K562 (cell line): ENCODE measurements around the gene TUBB4B. TPM values are rescaled to one million over a fixed set of nuclear protein-coding genes. Genes with fewer than 3 reads are reported as not detected.

Experiments used
- CBX1 ChIP-seq: sonication (generic); IDR thresholded peaks from 2 replicates; pipeline ENCODE4 v1.6.1; 2016; ENCODE audit warnings: antibody characterized with exemption, low read depth, mild to moderate bottlenecking
- CEBPB ChIP-seq: fragments of 450-650 bp; IDR thresholded peaks from 2 replicates; pipeline ENCODE4 v1.6.1; 2016; ENCODE audit warnings: missing genetic modification characterization, missing compliant biosample characterization
- CHD2 ChIP-seq: IDR thresholded peaks from 2 replicates; pipeline ENCODE4 v1.6.1; 2011; ENCODE audit warnings: low read depth, low read length
- CXXC5 ChIP-seq: fragments of 250-450 bp; sonication (Bioruptor Pico); IDR thresholded peaks from 2 replicates; pipeline ENCODE4 v1.8.0; 2022; ENCODE audit warnings: inconsistent platforms, mild to moderate bottlenecking, moderate library complexity
- E2F4 ChIP-seq: sonication (generic); formaldehyde crosslinking; IDR thresholded peaks from 2 replicates; pipeline ENCODE4 v1.8.0; 2022; ENCODE audit warnings: mild to moderate bottlenecking, low read depth, missing genetic modification reagents
- E2F6 ChIP-seq, 2 experiments: IDR thresholded peaks; 2 replicates each; pipeline ENCODE4 v1.6.1; 2011; ENCODE audit warnings: borderline replicate concordance in 1 of 2, control low read depth in 1 of 2, low read depth in 1 of 2, low read length in 1 of 2, mild to moderate bottlenecking in 1 of 2, mixed read lengths in 1 of 2, moderate library complexity in 1 of 2; ENCODE audit not compliant: insufficient read depth in 1 of 2, insufficient read length in 1 of 2, poor library complexity in 1 of 2, severe bottlenecking in 1 of 2; ENCODE audit errors: extremely low read depth in 1 of 2
- ELF1 ChIP-seq: fragments of 200-800 bp; sonication (Bioruptor generic); IDR thresholded peaks from 2 replicates; pipeline ENCODE4 v1.6.1; 2016; ENCODE audit warnings: missing genetic modification characterization, missing compliant biosample characterization
- ELF2 ChIP-seq: fragments of 250-450 bp; sonication (Bioruptor Pico); IDR thresholded peaks from 2 replicates; pipeline ENCODE4 v1.5.0; 2021; ENCODE audit warnings: mild to moderate bottlenecking
- ETV1 ChIP-seq: fragments of 450-650 bp; conservative IDR thresholded peaks from 2 replicates; pipeline ENCODE4 v1.6.1; 2016; ENCODE audit warnings: missing genetic modification characterization, control low read depth, low read depth, missing compliant biosample characterization
- KDM1A ChIP-seq, 2 experiments: fragments of 450-650 bp; IDR thresholded peaks; 2 replicates each; pipeline ENCODE4 v1.6.1; 2016; ENCODE audit warnings: mild to moderate bottlenecking in 2 of 2
- MEF2A ChIP-seq: IDR thresholded peaks from 2 replicates; pipeline ENCODE4 v1.6.1; 2011; ENCODE audit warnings: low read depth, mild to moderate bottlenecking, low read length, moderate library complexity; ENCODE audit not compliant: control insufficient read depth
- TAF7 ChIP-seq: fragments of 450-650 bp; IDR thresholded peaks from 2 replicates; pipeline ENCODE4 v1.6.1; 2016; ENCODE audit warnings: missing genetic modification characterization, missing compliant biosample characterization
- TBL1XR1 ChIP-seq, 2 experiments: IDR thresholded peaks; 2 replicates each; pipeline ENCODE4 v1.6.1; 2012; ENCODE audit warnings: improper control_type of control experiment in 2 of 2, low read length in 2 of 2, mild to moderate bottlenecking in 1 of 2
- TGIF2 ChIP-seq: sonication (generic); formaldehyde crosslinking; IDR thresholded peaks from 2 replicates; pipeline ENCODE4 v1.8.1; 2022; ENCODE audit warnings: mild to moderate bottlenecking, missing genetic modification reagents, moderate library complexity
- ZBTB8A ChIP-seq: fragments of 450-650 bp; IDR thresholded peaks from 2 replicates; pipeline ENCODE4 v1.6.1; 2018; ENCODE audit warnings: mild to moderate bottlenecking, moderate library complexity; ENCODE audit not compliant: partially characterized antibody
- ZNF444 ChIP-seq: fragments of 250-450 bp; sonication (Bioruptor Pico); IDR thresholded peaks from 2 replicates; pipeline ENCODE4 v1.4.0; 2020; ENCODE audit warnings: mild to moderate bottlenecking, moderate library complexity
- ZNF511 ChIP-seq: sonication (generic); formaldehyde crosslinking; IDR thresholded peaks from 2 replicates; pipeline ENCODE4 v1.8.0; 2022; ENCODE audit warnings: mild to moderate bottlenecking, missing genetic modification reagents
- polyA plus RNA-seq, 8 experiments: library from polyadenylated mRNA; depleted of rRNA in 4 of 8; stranded (reverse) in 5 of 8; unstranded in 3 of 8; fragments of >200 nt; fragmentation: Nextera tagmentation in 2 of 8; fragmentation: Illumina TruSeq in 1 of 8; extraction: Ambion mirVana in 2 of 8; extraction: Trizol in 1 of 8; gene quantifications; 2 replicates each; pipeline versions ENCODE4 v1.2.1 to v1.2.3, GENCODE V29; 2011 to 2014; ENCODE audit warnings: inconsistent platforms in 1 of 8, missing spikeins in 1 of 8
- total RNA-seq, 7 experiments: library from RNA; depleted of rRNA in 6 of 7; stranded (reverse); fragments of >200 nt in 6 of 7; fragmentation: Illumina TruSeq in 2 of 7; extraction: Trizol in 2 of 7; gene quantifications; 2 replicates each; pipeline versions ENCODE4 v1.2.1 to v1.2.3, GENCODE V29; 2011 to 2021; ENCODE audit warnings: low replicate concordance in 1 of 7
- TF ChIP-seq, protein P1 (sequence below): sonication (generic); formaldehyde crosslinking; IDR thresholded peaks from 2 replicates; pipeline ENCODE4 v1.9.0; 2022; ENCODE audit warnings: mild to moderate bottlenecking, missing genetic modification reagents
- TF ChIP-seq, protein P2 (sequence below), 2 experiments: fragments of 450-650 bp; conservative IDR thresholded peaks; 2 replicates each; pipeline ENCODE4 v1.6.1; 2017; ENCODE audit warnings: mild to moderate bottlenecking in 2 of 2, moderate library complexity in 2 of 2
- TF ChIP-seq, protein P3 (sequence below), 2 experiments: fragments of 450-650 bp; IDR thresholded peaks; 2 replicates each; pipeline ENCODE4 v1.6.1; 2016

Gene TUBB4B
- total and polyA plus RNA-seq, 9 of the 15 experiments (the other 6 are each of a cell fraction or from before 2014, with no cell fraction given) = 24.1 to 443 (median 268) TPM

DNA sequence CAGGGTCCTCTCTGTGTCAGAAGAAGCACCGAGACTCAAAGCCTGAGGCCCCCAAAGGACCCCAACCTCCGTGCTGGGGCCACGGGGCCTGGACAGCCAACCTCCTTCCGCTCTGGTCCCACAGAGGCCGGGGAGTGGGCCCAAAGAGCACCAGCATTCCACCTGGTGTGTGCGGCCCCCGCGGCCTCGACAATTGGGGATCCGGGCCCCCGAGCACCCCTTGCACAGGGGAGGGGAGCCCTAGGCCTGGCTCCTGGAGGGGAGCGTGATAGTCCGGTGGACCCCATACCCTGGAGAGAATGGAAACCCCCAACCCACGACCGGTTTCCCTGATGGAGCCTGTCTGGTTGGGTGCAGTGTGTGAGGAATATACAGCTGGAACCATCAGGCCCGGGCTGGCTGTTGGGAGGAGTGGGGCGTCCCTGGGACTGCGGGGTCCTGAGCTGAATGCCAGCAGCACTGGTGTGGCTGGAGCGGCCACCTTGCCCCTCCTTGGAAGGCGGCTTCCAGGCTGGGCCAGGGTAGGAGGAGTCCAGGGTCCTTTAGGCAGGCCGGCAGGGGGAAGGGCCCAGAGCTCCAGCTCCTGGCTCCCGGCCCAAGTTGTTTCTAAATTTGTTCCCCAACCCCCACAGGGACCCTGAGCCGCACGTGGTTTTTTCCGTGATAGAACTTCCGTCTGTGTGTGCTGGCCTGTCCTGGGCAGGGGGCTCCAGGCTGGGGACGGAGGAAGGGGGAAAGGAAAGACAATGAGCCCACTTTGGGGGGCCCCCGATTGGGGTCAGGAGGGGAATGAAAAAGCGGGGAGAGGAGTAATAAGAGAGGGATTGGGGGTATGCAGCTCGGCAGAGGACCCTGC lies 35.6 kb downstream of the TUBB4B start (continued):
- TF ChIP-seq ZNF444 (CRISPR knock-in tag) = no peak
- 0 out of 2 replicates have a peak, but pooled peaks have one; percentile 1 for TF ChIP-seq CXXC5 (CRISPR knock-in tag)
- peak in 1 of 2 experiments; percentile 6; a peak in 1 of 4 replicates for TF ChIP-seq KDM1A (IDR thresholded peaks at IDR 0.05)
- TF ChIP-seq ZBTB8A = no peak
- peak; percentile 50 for TF ChIP-seq CEBPB (tag)
- TF ChIP-seq ELF2 (CRISPR knock-in tag) = peak; percentile 33; the same call in 1 of the 2 replicates
- 0 out of 2 replicates have a peak, but pooled peaks have one; percentile 9 for TF ChIP-seq CBX1
- TF ChIP-seq, protein P1, sequence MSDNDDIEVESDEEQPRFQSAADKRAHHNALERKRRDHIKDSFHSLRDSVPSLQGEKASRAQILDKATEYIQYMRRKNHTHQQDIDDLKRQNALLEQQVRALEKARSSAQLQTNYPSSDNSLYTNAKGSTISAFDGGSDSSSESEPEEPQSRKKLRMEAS = peak; percentile 86
- 0 out of 2 replicates have a peak, but pooled peaks have one; percentile 29 for TF ChIP-seq TAF7
- peak; percentile 10; the same call in 1 of the 2 replicates for TF ChIP-seq CHD2
- no peak for TF ChIP-seq TGIF2
- TF ChIP-seq, protein P2, sequence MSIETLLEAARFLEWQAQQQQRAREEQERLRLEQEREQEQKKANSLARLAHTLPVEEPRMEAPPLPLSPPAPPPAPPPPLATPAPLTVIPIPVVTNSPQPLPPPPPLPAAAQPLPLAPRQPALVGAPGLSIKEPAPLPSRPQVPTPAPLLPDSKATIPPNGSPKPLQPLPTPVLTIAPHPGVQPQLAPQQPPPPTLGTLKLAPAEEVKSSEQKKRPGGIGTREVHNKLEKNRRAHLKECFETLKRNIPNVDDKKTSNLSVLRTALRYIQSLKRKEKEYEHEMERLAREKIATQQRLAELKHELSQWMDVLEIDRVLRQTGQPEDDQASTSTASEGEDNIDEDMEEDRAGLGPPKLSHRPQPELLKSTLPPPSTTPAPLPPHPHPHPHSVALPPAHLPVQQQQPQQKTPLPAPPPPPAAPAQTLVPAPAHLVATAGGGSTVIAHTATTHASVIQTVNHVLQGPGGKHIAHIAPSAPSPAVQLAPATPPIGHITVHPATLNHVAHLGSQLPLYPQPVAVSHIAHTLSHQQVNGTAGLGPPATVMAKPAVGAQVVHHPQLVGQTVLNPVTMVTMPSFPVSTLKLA (conservative IDR thresholded peaks at IDR 0.05) = peak; percentile 96 to 97
- 0 out of 2 replicates have a peak, but pooled peaks have one; percentile 31 for TF ChIP-seq ETV1 (tag)
- TF ChIP-seq TBL1XR1 (IDR thresholded peaks at IDR 0.05; ENCODE audit: low read length in 2 of 2) = peak in 1 of 2 experiments; percentile 47; a peak in 2 of 4 replicates
- TF ChIP-seq, protein P3, sequence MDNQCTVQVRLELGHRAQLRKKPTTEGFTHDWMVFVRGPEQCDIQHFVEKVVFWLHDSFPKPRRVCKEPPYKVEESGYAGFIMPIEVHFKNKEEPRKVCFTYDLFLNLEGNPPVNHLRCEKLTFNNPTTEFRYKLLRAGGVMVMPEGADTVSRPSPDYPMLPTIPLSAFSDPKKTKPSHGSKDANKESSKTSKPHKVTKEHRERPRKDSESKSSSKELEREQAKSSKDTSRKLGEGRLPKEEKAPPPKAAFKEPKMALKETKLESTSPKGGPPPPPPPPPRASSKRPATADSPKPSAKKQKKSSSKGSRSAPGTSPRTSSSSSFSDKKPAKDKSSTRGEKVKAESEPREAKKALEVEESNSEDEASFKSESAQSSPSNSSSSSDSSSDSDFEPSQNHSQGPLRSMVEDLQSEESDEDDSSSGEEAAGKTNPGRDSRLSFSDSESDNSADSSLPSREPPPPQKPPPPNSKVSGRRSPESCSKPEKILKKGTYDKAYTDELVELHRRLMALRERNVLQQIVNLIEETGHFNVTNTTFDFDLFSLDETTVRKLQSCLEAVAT (IDR thresholded peaks at IDR 0.05) = peak in 1 of 2 experiments; percentile 11; a peak in 1 of 4 replicates
- 0 out of 2 replicates have a peak, but pooled peaks have one; percentile 62 for TF ChIP-seq ZNF511 (CRISPR knock-in tag)
- no peak for TF ChIP-seq ELF1 (tag)
- peak; percentile 70 for TF ChIP-seq MEF2A
- TF ChIP-seq E2F4 (CRISPR knock-in tag) = no peak
- peak in 1 of 2 experiments; percentile 27 for TF ChIP-seq E2F6 (IDR thresholded peaks at IDR 0.05; ENCODE audit: borderline replicate concordance in 1 of 2, extremely low read depth in 1 of 2, insufficient read depth in 1 of 2, insufficient read length in 1 of 2, low read depth in 1 of 2, low read length in 1 of 2, poor library complexity in 1 of 2, severe bottlenecking in 1 of 2)
